ENCODE results near the gene ULBP1. TPM values are rescaled to one million over a fixed set of nuclear protein-coding genes. Genes with fewer than 3 reads are reported as not detected.
"Not testable (repeated sequence)": the region's sequence is repeated elsewhere in the genome, so short reads cannot be mapped to it uniquely, and the experiment has no call there.

Gene ULBP1
- total RNA-seq, 4 donors from 2014 or later, result not detected

DNA sequence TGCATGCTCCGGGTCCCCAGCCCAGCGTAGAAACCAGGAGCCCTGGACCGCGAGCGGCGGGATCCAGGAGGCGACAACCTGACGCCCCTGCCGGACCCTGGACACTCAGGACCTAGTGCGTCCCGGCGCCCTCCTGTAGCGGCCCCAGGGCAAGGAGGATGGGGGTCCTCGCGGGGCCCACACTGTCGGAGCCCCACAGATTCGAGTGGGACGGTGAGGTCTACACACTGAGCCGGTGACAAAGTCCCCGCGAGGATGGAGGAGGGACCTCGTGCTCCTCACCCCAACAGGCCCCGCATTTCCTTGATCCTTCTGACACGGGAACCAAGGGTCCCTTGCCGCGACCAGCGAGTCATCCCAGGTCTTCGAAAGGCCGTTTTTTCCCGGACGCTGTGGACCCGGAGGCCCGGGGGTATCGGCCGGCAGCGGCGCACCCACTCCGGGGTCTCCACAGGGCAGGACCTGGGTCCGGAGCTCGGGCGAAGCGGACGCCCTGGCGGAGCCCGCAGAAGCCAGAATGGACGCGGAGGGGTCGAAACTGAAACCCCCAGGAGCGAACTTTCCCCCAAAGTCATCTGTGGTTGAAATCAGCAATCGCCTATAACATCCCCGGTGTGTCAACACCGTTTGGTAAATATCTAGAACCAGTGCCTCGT lies 9.3 kb upstream of the ULBP1 start:
- DNase-seq; in situ Hi-C loops (cut with MboI; ENCODE audit: low pct_ligation_motif_present in 1 of 4, low pct_unique_long_range_greater_than_20kb in 1 of 4, low sequenced_read_pairs in 3 of 4); H3K9me3 ChIP-seq; H3K36me3 ChIP-seq; H3K4me3 ChIP-seq; H3K27ac ChIP-seq; H3K4me1 ChIP-seq; intact Hi-C loops (cut with DNase I; ENCODE audit: low total_unique reads): not testable (repeated sequence)
- 4% methylated on average over 7 of the region's 53 CpGs; no CpG with 5 or more reads in 1 of the 2 donors for WGBS, 2 donors (ENCODE audit: low coverage in 1 of 2)
- peaks cover 96% of the 10 kb centered on the region for H3K27me3 ChIP-seq

GRCh38 chr6:149954984-149955653 lies 8.6 kb upstream of the ULBP1 start:
- H3K36me3 ChIP-seq; in situ Hi-C loops (cut with MboI; ENCODE audit: low pct_ligation_motif_present in 1 of 4, low pct_unique_long_range_greater_than_20kb in 1 of 4, low sequenced_read_pairs in 3 of 4); H3K27ac ChIP-seq; DNase-seq; H3K4me3 ChIP-seq; H3K4me1 ChIP-seq; H3K9me3 ChIP-seq; intact Hi-C loops (cut with DNase I; ENCODE audit: low total_unique reads): not testable (repeated sequence)
- H3K27me3 ChIP-seq, result peaks cover 96% of the 10 kb centered on the region
- 0 to 20% methylated on average over 1 to 13 of the region's 21 CpGs for WGBS, 2 donors (ENCODE audit: low coverage in 1 of 2)

- peaks cover 96% of the 10 kb centered on the region for H3K27me3 ChIP-seq
- DNase-seq, result not testable (repeated sequence)
These were observed 8.0 kb upstream of the ULBP1 start for GRCh38 chr6:149955654-149956317.

DNA sequence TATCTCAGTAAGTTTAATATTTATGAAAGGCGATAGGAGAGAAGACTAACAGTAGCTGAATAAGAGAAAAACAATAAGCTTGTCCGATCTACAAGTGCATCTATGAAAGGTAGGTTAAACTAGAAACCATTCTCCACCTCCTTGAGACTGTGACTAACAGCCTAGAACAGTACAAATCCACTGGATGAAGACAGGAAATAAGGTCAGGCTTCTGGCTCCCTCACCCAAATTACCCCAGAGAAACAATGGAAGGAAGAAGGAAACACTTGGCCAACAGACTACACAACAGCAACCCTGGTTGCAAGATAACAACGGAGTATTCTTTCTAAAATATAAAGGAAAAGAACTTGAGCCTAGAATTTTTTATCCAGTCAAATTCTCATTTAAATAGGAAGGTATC lies 5.6 kb upstream of the ULBP1 start:
- in situ Hi-C loops (cut with MboI; ENCODE audit: low pct_ligation_motif_present in 1 of 4, low pct_unique_long_range_greater_than_20kb in 1 of 4, low sequenced_read_pairs in 3 of 4); H3K27ac ChIP-seq; H3K9me3 ChIP-seq; DNase-seq; H3K4me1 ChIP-seq; intact Hi-C loops (cut with DNase I; ENCODE audit: low total_unique reads); H3K4me3 ChIP-seq; H3K36me3 ChIP-seq: not testable (repeated sequence)
- WGBS, 2 donors (ENCODE audit: low coverage in 1 of 2), result 36 to 40% methylated on average over 3 of the region's 3 CpGs
- peaks cover 96% of the 10 kb centered on the region for H3K27me3 ChIP-seq

More at GRCh38 chr6:149955654-149956317, 8.0 kb upstream of the ULBP1 start:
- in situ Hi-C loops (cut with MboI; ENCODE audit: low pct_ligation_motif_present in 1 of 4, low pct_unique_long_range_greater_than_20kb in 1 of 4, low sequenced_read_pairs in 3 of 4); H3K27ac ChIP-seq; H3K36me3 ChIP-seq; H3K4me3 ChIP-seq; H3K4me1 ChIP-seq; H3K9me3 ChIP-seq; intact Hi-C loops (cut with DNase I; ENCODE audit: low total_unique reads): not testable (repeated sequence)
- 42 to 44% methylated on average over 3 to 7 of the region's 7 CpGs for WGBS, 2 donors (ENCODE audit: low coverage in 1 of 2)

GRCh38 chr6:149959806-149960205 lies 3.9 kb upstream of the ULBP1 start:
- H3K4me3 ChIP-seq; DNase-seq; H3K36me3 ChIP-seq; H3K27ac ChIP-seq; H3K9me3 ChIP-seq; intact Hi-C loops (cut with DNase I; ENCODE audit: low total_unique reads); in situ Hi-C loops (cut with MboI; ENCODE audit: low pct_ligation_motif_present in 1 of 4, low pct_unique_long_range_greater_than_20kb in 1 of 4, low sequenced_read_pairs in 3 of 4): not testable (repeated sequence)
- peaks cover 97% of the 10 kb centered on the region for H3K27me3 ChIP-seq
- 58 to 80% methylated on average over 1 to 4 of the region's 4 CpGs for WGBS, 2 donors (ENCODE audit: low coverage in 1 of 2)
- peaks cover 7 to 18% (median 17%) of the 10 kb centered on the region in 4 donors for H3K4me1 ChIP-seq

GRCh38 chr6:149960488-149960887 lies 3.3 kb upstream of the ULBP1 start:
- Histone ChIP-seq H3K27ac (no peak overlapping the region), H3K4me1 (peaks cover 11 to 24% (median 23%) of the 10 kb centered on the region in 4 donors), H3K4me3 (no peak overlapping the region), H3K27me3 (peaks cover 98% of the 10 kb centered on the region), H3K36me3 (no peaks in the 10 kb centered on the region), H3K9me3 (no peaks in the 10 kb centered on the region)
- in situ Hi-C loops (cut with MboI; ENCODE audit: low pct_ligation_motif_present in 1 of 4, low pct_unique_long_range_greater_than_20kb in 1 of 4, low sequenced_read_pairs in 3 of 4) (no loop called here), intact Hi-C loops (cut with DNase I; ENCODE audit: low total_unique reads) (no loop called here)
- TF ChIP-seq POLR2A (IDR thresholded peaks at IDR 0.05) (no peak), EP300 (IDR thresholded peaks at IDR 0.05; ENCODE audit: low read depth) (no peak), POLR2AphosphoS5 (IDR thresholded peaks at IDR 0.05) (no peak)
- TF ChIP-seq, protein P1, sequence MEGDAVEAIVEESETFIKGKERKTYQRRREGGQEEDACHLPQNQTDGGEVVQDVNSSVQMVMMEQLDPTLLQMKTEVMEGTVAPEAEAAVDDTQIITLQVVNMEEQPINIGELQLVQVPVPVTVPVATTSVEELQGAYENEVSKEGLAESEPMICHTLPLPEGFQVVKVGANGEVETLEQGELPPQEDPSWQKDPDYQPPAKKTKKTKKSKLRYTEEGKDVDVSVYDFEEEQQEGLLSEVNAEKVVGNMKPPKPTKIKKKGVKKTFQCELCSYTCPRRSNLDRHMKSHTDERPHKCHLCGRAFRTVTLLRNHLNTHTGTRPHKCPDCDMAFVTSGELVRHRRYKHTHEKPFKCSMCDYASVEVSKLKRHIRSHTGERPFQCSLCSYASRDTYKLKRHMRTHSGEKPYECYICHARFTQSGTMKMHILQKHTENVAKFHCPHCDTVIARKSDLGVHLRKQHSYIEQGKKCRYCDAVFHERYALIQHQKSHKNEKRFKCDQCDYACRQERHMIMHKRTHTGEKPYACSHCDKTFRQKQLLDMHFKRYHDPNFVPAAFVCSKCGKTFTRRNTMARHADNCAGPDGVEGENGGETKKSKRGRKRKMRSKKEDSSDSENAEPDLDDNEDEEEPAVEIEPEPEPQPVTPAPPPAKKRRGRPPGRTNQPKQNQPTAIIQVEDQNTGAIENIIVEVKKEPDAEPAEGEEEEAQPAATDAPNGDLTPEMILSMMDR (IDR thresholded peaks at IDR 0.05), result no peak
- WGBS, 2 donors (ENCODE audit: low coverage in 1 of 2), result 62 to 68% methylated on average over 2 to 6 of the region's 6 CpGs
- DNase-seq, result no peak

Data from transverse colon (tissue), 4 donors.